NCI-H2029 (cell line): ENCODE results near the gene FBXO9.

ENCODE experiments used
- DNase-seq: peaks from one replicate; lab custom pipeline; 2025; lab: John Stamatoyannopoulos, UW

The FBXO9 gene

DNA sequence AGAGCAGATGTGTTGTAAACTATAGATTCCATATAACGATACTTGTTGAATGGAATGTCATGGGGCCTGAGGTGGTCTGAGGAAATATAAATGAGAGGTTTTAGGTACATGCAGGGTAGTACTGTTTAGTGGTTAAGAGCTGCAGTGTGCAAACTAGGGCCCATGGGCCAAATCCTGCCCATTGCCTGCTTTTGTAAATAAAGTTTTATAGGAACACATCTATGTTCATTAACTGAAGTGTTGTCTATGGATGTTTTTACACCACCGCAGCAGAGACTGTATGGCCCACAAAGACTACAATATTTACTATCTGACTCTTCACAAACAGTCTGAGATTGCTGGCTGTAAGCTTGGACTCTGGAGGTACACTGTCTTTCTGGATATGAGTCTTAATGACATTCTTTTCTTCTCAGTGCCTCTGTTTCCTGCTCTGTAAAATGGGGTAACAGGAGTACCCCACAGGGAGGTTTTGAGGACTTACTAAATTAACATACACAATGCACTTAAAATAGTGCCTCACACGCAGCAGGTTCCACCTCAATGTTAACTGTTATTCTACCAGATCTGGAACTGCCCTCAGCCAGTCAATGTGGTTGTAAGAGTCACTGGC, 70.9 kb downstream of the FBXO9 start:
- DNase-seq: no peak

DNA sequence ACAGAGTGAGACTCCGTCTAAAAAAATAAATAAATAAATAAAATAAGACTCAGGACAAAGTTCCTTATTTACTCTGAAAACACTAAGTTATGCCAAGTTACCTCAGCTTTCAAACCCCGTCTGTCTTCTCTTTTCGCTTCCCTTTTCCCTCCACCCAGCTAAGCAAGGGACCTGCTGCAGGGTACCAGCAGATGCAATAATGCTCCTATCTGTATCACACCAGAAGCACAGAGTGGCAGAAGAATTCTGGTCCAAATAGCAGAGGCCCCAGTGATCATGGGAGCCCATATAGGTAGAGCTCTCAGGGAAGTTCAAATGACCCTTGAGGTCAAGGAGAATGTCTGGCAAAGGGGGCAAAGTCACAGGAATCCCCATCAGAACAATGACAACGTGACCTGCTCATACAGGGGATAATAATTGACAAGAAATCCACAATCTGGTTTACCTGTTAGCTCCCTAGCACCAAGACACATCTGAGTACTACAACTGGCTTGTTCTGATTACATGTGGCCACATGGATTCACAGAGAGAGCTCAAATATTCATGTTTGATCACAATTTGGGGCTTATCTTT, 74.7 kb downstream of the FBXO9 start:
- DNase-seq: no peak

DNA sequence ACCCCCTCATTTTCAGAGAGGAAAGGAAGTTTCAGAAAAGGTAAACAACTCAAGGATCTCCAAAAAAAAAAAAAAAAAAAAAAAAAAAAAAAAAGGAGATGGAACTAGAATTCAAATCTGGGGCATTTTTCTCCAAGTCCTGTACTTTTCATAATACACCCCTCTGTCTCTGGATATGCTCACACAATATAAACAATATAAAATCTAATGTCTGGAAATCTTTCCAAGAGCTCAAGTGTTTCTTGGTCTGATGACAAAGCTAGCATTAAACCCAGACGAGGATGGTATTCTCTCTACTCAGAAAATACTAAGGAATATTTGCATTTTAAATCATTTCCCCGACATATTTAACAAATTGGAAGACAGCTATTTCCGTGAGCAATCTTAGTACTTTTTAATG, 77.6 kb downstream of the FBXO9 start:
- DNase-seq: no peak

DNA sequence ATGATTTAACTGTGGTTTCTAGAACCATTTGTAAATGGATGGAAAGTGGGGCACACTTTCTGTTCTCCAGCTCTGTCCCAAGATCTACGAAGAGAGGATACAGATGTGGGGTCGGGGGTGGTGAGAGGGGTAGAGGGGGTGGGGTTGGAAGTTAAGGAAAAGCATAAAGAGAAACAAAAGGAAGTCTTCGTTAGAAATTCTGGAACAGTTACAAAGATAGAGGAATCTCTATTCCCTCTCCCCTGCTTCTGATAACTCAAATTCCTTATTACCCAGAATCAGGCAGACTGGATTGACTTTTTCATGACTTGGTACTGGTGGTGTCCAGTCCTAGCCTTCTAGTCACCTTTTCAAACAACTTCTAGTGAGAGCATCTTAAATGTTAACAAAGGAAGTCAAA, 78.5 kb downstream of the FBXO9 start:
- DNase-seq: no peak

DNA sequence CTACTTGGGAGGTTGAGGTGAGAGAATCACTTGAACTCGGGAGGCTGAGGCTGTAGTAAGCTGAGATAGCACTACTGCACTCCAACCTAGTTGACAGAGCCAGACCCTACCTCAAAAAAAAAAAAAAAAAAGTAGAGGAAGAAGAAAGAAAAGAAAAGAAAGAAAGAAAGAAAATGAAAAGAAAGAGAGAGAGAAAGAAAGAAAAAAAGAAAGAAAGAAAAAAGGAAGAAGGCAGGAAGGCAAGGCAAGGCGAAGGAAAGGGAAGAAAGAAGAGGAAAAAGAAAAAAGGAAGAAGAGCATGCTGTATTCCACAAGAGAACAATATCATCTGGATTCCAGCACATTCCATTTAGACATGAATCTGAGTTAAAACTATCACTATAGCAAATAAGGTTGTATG, 79.6 kb downstream of the FBXO9 start:
- DNase-seq: no peak

DNA sequence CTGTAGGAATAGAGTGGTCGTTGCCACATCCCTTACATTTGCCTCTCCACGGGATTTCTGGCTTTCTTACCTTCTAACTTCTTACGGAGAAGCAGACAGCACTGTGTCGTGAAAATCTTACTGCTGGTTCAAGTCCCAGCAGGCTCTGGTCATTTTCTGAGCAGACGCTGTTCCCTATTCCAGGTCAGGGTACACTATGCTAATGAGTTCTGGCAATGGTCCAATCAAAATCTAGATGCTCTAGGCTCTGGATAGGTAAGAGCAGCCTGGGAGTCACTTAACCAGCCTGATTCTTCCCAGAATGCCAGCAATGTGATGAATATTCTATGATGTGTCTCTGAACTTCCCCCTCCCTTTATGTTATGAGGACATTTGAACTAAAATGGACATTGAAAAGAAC, 83.5 kb downstream of the FBXO9 start, which contains the start of gene GCM1:
Gene GCM1 (minus strand): TSS at position 158 of the 400 bp plus-strand sequence. CDS start 3,209 bp downstream, outside the sequence.
- no peak for DNase-seq
